SU-DHL-6 (cell line): Measurements from ENCODE around the gene EXOC4.

Source experiments
- H2AFZ ChIP-seq: fragments of 200-600 bp; sonication (generic); 2 replicates; pipeline ENCODE4 v1.6.1; 2014; ENCODE audit warnings: low read depth, mild to moderate bottlenecking, moderate library complexity, mixed read lengths, antibody characterized with exemption, low read length; ENCODE audit not compliant: severe bottlenecking
- H3F3A ChIP-seq: fragments of 200-600 bp; shearing (Covaris generic); 2 replicates; pipeline ENCODE4 v1.6.0; 2016; ENCODE audit warnings: antibody characterized with exemption, mild to moderate bottlenecking; ENCODE audit not compliant: insufficient read depth
- H3K27ac ChIP-seq: fragments of 200-600 bp; sonication (generic); 2 replicates; pipeline ENCODE4 v1.5.1; 2016; ENCODE audit warnings: low read depth, mild to moderate bottlenecking, low read length, moderate library complexity, mixed read lengths
- H3K27me3 ChIP-seq: fragments of 200-600 bp; sonication (generic), shearing (Covaris generic); 2 replicates; pipeline ENCODE4 v1.6.0; 2014; ENCODE audit warnings: mild to moderate bottlenecking, low read length
- H3K36me3 ChIP-seq: fragments of 200-600 bp; sonication (generic); 2 replicates; pipeline ENCODE4 v1.6.1; 2014; ENCODE audit warnings: mild to moderate bottlenecking, low read length, mixed read lengths
- H3K4me2 ChIP-seq: fragments of 300-600, 200-600 bp; shearing (Covaris generic), sonication (generic); 2 replicates; pipeline ENCODE4 v1.6.0; 2014; ENCODE audit warnings: low read length, low read depth, mild to moderate bottlenecking; ENCODE audit not compliant: poor library complexity, severe bottlenecking
- H3K4me3 ChIP-seq: fragments of 200-600 bp; sonication (generic); 2 replicates; pipeline ENCODE4 v1.5.1; 2014; ENCODE audit warnings: antibody characterized with exemption, low read length, mild to moderate bottlenecking, mixed read lengths; ENCODE audit not compliant: insufficient read depth, poor library complexity, severe bottlenecking
- H3K79me2 ChIP-seq: fragments of 200-600 bp; sonication (generic); 2 replicates; pipeline ENCODE4 v1.6.1; 2014; ENCODE audit warnings: mild to moderate bottlenecking, low read length, moderate library complexity; ENCODE audit not compliant: insufficient read depth
- H3K9ac ChIP-seq: fragments of 200-600 bp; sonication (generic); 2 replicates; pipeline ENCODE4 v1.7.0; 2014; ENCODE audit warnings: mild to moderate bottlenecking, low read length
- H3K9me2 ChIP-seq: fragments of 200-600 bp; sonication (generic); replicated peaks from 2 replicates; pipeline ENCODE4 v1.6.1; 2014; ENCODE audit warnings: low read length; ENCODE audit not compliant: insufficient read depth
- H3K9me3 ChIP-seq: fragments of 200-600 bp; sonication (generic); 2 replicates; pipeline ENCODE4 v1.6.1; 2014; ENCODE audit warnings: low read length, mixed read lengths; ENCODE audit not compliant: insufficient read depth
- H4K20me1 ChIP-seq: fragments of 200-600 bp; sonication (generic); 2 replicates; pipeline ENCODE4 v1.6.1; 2014; ENCODE audit warnings: low read depth, mild to moderate bottlenecking, antibody characterized with exemption, low read length, moderate library complexity, mixed read lengths
- EZH2phosphoT487 ChIP-seq: fragments of 200-600 bp; sonication (generic), shearing (Covaris generic); conservative IDR thresholded peaks from 2 replicates; pipeline ENCODE4 v1.6.1; 2018; ENCODE audit warnings: mild to moderate bottlenecking, antibody characterized with exemption, low read length, moderate library complexity, mixed read lengths
- TF ChIP-seq, protein P1 (sequence below): fragments of 200-600 bp; sonication (generic); IDR thresholded peaks from one replicate; pipeline ENCODE4 v1.5.1; 2017; ENCODE audit warnings: antibody characterized with exemption, mild to moderate bottlenecking, low read length, moderate library complexity; ENCODE audit not compliant: insufficient read depth, poor library complexity, severe bottlenecking

Gene EXOC4

DNA sequence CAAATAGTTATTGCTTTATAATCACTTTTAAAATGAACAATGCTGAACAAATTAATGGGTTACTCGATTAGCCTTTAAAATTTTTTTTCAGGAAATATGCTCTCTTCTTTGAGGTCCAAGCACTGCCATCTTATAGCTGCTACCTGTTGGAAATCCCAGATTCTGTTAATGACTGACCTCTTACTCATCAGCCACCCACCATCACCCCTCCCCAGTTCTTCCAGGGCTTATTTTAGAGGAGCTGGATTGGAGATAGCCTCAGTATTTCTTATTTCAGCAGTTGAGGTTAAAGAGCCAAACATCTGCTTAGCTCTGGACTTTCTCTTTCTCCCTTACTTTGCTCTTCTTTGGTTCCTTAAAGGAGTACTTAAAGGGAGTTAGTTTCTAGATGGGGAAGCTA lies 420.0 kb downstream of the EXOC4 start:
- H3K9me2 ChIP-seq, result no peaks in the 10 kb centered on the region; the same call in 1 of the 2 replicates
- H4K20me1 ChIP-seq, result no peaks in the 10 kb centered on the region
- H3K4me3 ChIP-seq, result no peak overlapping the region
- TF ChIP-seq EZH2phosphoT487, result no peak
- TF ChIP-seq, protein P1, sequence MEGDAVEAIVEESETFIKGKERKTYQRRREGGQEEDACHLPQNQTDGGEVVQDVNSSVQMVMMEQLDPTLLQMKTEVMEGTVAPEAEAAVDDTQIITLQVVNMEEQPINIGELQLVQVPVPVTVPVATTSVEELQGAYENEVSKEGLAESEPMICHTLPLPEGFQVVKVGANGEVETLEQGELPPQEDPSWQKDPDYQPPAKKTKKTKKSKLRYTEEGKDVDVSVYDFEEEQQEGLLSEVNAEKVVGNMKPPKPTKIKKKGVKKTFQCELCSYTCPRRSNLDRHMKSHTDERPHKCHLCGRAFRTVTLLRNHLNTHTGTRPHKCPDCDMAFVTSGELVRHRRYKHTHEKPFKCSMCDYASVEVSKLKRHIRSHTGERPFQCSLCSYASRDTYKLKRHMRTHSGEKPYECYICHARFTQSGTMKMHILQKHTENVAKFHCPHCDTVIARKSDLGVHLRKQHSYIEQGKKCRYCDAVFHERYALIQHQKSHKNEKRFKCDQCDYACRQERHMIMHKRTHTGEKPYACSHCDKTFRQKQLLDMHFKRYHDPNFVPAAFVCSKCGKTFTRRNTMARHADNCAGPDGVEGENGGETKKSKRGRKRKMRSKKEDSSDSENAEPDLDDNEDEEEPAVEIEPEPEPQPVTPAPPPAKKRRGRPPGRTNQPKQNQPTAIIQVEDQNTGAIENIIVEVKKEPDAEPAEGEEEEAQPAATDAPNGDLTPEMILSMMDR, result no peak
- no peaks in the 10 kb centered on the region for H3K9me3 ChIP-seq
- no peak overlapping the region for H2AFZ ChIP-seq
- H3K79me2 ChIP-seq, result no peaks in the 10 kb centered on the region
- no peaks in the 10 kb centered on the region for H3K36me3 ChIP-seq
- no peak overlapping the region for H3K27ac ChIP-seq
- H3K9ac ChIP-seq, result no peak overlapping the region
- no peaks in the 10 kb centered on the region for H3K27me3 ChIP-seq
- H3F3A ChIP-seq, result no peaks in the 10 kb centered on the region
- no peak overlapping the region for H3K4me2 ChIP-seq

DNA sequence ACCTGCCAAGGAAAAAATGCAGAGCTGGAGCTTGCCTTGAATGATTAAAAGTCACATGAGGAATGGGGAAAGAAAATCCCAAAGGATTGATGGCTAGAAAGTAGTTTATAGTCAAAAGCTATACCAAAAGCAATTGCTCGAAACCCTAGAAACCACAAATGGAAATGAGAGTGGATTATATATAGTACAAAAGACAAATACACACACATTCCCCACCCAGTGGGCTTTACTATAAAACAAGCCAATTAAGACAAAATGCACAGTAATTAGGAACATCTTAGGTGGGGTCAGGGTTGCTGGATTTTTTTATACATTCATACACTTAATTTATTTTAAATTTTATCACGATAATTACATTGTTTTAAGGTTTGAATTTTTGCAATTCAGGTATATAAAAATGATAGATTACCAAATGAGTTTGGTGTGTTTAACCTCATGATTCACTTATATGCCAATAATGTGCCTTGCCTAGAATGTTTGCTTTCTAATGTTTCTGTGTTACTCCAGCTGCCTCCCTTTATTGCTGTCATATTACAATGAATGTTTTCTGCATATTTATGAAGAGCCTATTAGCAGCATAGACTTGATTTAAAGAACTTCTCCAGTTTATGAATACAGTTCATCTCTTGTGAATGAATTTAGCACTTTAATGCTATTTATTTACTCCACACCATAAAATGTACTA lies 421.3 kb downstream of the EXOC4 start:
- Histone ChIP-seq H3K27me3 (no peaks in the 10 kb centered on the region), H3K9me2 (no peaks in the 10 kb centered on the region; the same call in 1 of the 2 replicates), H3K9me3 (no peaks in the 10 kb centered on the region), H3K36me3 (no peaks in the 10 kb centered on the region), H3K4me3 (no peak overlapping the region), H3K4me2 (no peak overlapping the region), H3F3A (no peaks in the 10 kb centered on the region), H2AFZ (no peak overlapping the region), H4K20me1 (no peaks in the 10 kb centered on the region), H3K27ac (no peak overlapping the region), H3K79me2 (no peaks in the 10 kb centered on the region), H3K9ac (no peak overlapping the region)
- TF ChIP-seq, protein P1, result no peak
- TF ChIP-seq EZH2phosphoT487, result no peak

DNA sequence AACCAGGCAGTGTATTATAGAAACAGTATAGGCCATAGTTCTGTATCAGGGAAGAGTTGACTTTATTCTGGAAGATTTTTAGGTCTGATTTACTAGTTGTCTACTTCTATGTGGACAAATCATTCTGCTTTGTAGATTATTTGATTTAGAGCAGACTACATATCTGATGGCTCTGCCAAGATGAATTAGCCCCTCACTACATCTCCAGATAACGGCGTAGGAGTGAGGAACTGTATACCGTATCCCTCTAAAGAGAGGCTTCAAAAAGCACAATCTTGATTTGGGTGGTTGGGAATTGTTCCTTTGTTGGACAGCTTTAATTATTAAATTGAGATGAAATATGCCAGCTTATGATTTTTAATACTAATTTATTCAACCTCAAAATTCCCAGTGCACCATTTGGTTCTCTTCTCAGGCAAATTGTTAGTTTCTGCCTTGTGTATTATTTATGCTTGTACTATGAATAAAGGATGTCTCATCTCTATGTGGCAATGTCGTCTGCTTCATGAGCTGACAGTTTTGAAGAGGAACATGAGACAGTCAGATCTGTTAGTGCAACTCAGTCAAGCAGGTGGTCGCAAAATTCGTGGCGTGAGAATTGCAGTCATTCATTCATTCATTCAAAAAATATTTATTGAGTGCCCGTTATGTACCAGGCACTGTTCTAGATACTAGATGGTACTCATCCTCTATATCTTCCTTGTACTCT lies 422.8 kb downstream of the EXOC4 start:
- no peaks in the 10 kb centered on the region for H3K79me2 ChIP-seq
- H3K9ac ChIP-seq, result no peak overlapping the region
- H3K4me3 ChIP-seq, result no peak overlapping the region
- no peaks in the 10 kb centered on the region for H3K27me3 ChIP-seq
- no peaks in the 10 kb centered on the region for H4K20me1 ChIP-seq
- no peak overlapping the region for H2AFZ ChIP-seq
- H3F3A ChIP-seq, result no peaks in the 10 kb centered on the region
- no peaks in the 10 kb centered on the region for H3K9me3 ChIP-seq
- no peak overlapping the region for H3K4me2 ChIP-seq
- no peaks in the 10 kb centered on the region for H3K36me3 ChIP-seq
- H3K27ac ChIP-seq, result no peak overlapping the region
- H3K9me2 ChIP-seq, result no peaks in the 10 kb centered on the region; the same call in 1 of the 2 replicates
- TF ChIP-seq EZH2phosphoT487, result no peak
- TF ChIP-seq, protein P1, result no peak
